ENCODE measurements around the gene CRAMP1.

GRCh38 chr16:1614456-1615102, 2.4 kb downstream of the CRAMP1 start:
- TF ChIP-seq, protein P1, sequence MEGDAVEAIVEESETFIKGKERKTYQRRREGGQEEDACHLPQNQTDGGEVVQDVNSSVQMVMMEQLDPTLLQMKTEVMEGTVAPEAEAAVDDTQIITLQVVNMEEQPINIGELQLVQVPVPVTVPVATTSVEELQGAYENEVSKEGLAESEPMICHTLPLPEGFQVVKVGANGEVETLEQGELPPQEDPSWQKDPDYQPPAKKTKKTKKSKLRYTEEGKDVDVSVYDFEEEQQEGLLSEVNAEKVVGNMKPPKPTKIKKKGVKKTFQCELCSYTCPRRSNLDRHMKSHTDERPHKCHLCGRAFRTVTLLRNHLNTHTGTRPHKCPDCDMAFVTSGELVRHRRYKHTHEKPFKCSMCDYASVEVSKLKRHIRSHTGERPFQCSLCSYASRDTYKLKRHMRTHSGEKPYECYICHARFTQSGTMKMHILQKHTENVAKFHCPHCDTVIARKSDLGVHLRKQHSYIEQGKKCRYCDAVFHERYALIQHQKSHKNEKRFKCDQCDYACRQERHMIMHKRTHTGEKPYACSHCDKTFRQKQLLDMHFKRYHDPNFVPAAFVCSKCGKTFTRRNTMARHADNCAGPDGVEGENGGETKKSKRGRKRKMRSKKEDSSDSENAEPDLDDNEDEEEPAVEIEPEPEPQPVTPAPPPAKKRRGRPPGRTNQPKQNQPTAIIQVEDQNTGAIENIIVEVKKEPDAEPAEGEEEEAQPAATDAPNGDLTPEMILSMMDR (IDR thresholded peaks at IDR 0.05): no peak
- no peak for TF ChIP-seq POLR2AphosphoS5 (IDR thresholded peaks at IDR 0.05)
